HG03558 (cell line): ENCODE data around the gene PLA2G4B.

Experiments used
- ATAC-seq: cut with Tn5 transposase; IDR thresholded peaks from one replicate; pipeline ENCODE4 v1.9.1; 2021; ENCODE audit warnings: moderate number of reproducible peaks; ENCODE audit not compliant: unreplicated experiment; ENCODE audit errors: extremely low read depth

PLA2G4B gene

DNA sequence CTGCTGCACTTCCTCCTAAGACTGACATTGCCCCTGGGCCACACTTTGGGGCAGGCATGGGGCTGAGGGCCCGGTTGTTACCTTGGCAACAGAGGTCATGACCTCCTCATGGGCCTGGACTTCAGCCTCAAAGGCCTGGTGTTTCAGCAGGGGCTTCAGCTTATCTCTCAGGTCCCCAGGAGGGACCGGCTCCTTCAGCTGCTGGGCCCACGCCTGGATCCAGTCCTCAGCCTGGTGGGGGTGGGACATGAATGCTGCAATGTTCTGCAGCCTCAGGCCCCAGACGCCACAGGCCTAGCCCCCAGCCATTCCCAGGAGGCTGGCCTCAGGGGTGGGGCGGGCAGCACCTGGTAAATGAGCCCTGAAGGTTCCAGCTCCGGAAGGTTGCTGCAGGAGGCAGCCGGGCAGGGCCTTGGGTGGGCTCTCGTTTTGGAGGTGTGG lies 27.6 kb downstream of the PLA2G4B start:
- ATAC-seq = no peak

DNA sequence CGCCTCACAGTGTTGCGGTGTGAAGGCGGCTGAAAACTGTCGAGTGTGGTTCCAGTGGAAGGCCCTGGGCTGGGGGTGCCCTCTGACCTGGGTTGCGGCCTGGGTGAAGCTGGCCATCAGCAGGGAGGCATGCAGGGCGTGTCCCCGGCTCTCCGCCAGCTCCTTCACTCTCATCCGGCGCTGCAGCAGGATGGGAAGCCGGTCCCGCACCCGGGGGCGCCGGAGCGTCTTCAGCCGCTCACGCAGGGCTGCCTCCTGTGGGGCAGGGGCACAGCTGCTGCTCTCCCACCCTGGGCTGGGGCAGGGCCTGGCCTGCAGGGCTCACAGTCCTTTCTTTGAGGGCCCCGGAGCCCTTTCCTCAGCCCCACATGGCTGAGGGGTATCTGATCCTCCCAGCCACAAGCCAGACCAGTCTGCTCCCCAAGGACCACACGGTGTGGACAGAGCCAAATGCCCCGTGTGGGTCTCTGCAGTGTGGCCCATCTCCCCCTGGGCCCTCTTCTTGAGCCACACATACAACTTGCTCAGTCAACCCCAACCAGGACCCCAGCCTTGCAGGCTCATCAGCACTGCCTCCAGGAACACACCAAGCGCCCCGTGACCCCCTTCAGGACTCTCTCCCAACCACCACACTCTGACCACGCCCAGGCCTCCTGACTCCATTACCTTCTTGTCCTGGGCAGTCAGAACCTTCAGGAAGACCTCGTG lies 28.4 kb downstream of the PLA2G4B start:
- no peak for ATAC-seq

DNA sequence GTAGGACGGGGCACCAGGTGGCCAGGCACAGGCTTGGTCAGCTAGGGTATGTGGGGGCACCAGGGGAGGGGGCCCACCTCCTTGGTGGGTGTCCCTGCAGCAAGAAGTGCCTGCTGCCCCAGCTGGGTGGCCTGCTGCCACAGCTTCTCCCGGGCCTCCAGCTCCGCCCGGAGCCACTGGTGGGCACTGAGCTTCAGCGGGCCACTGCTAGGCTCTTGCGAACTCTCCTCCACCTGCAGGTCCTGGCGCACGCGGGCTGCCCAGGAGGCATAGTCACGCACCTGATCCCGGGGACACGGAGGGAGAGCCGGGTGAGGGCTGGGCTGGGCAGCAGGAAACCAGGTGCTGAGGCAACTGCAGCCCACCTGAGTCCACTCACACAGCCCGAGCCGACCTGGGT lies 29.7 kb downstream of the PLA2G4B start:
- no peak for ATAC-seq

DNA sequence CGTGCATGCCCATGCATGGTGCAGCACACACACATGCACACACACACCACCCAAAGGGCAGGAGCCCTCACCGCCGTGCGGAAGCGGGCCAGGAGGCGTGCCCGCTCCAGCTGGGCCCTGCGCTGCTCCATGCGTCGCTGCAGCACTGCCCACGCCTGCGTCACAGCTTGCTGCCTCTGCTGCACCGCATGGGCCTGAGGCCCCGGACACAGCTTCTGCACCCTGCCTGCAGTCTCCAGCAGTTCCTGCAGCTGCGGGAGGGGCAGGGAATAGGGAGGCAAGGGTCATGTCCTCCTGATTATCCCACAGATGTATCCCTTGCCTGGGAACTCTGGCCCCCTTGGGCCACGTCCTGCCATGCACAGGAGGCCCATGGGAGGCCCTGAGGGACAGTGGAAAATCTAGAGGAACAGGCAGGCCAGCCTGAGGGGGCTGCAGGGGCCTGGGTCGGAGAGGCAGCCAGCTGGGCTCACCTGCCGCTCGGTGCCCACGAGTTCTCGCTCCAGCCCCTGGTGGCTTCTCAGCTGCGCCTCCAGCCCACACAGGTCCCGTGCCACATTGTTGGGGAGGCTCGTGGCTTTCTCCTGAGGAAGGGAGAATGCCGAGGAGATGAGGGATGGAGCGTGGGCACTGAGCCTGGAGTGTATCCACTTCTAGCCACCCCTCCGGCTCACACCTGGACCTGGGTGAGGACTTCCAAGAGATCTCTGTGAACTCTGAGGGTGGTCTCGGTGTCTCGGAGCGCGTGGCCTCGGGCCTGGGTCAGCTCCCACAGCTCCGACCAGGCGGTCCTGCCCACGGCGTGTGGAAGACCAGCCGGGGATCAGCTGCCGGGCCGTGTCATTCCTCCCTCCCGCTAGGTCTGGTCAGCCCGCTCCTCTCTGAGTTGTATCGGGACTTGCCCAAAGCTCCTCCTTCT lies 31.4 kb downstream of the PLA2G4B start:
- no peak for ATAC-seq

DNA sequence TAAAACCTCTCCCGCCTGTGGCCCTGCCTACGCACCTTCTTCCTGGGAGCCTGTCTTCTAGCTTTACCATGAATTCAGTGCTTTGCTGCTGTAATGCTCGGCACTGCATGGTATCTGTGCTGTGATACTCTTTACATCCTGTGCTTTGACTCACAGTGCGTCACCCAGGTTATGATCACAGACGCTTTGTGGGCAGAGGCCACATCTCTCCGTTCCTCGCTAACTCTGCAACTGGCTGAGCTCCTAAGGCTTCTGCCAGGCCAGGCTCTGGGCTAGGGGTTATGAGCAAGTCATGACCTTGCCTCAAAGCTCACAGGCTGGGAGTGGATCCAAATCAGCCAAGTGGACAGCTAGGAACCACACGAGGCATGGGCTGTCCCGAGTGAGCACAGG lies 32.0 kb downstream of the PLA2G4B start:
- no peak for ATAC-seq

DNA sequence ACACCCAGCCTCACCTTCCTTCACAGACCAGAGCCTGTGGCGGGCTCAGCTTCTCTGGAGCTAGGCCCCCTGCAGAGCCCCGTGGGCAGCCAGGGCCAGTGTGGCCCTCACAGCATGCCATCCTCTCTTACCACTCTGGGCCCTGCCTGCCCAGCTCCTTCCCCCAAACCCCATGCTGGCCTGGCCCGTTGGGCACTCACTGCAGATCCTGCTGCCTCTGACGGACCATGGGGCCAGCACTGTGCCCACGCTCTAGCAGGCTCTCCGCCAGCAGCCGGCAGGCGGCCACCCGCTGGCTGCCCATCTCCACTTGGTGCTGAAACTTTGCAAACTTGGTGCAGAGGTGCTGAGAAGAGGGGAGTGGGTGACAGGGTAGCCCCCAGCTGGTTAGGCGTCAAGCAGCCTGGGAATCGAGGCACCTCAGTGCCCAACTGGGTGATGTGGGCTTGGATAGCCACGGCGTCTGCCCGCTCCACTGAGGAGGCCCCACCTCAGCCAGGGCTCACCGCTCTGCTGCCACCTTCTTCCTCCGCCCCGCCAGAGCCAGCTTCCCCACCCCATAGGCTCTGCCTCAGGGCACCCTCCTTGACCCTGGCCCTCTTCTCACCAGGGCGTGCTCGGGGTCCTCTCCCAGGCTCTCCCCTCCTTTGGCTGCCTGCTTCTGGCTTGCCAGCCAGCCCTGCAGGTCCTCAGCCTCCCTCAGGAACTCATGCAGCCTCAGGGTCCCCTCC lies 32.7 kb downstream of the PLA2G4B start:
- ATAC-seq = no peak

DNA sequence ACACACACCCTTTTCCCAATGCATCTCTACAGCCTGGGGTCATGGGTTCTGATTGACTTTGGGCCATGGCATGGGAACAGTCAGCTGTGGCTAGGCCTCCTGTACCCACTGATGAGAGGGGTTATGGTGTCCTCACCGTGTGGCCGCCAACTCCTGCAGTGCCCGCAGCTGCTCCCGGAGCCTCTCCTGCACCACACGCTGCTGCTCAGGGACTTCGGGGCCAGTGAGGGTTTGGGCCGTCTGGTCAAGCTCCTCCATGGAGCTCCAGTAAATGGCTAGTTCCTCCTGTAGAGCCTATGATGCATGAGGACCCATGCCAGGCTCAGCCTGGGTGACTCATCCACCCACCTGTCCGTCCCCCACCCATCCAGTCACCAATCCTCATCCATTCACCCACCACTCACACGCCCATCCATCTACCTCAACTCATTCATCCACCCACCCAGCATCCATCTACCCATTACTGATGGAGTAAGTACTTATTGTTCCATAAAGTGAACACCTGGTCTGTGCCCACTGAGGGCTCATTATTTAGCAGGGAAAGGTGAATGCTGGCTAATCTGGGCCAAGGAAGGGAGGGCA lies 33.6 kb downstream of the PLA2G4B start:
- ATAC-seq = no peak

DNA sequence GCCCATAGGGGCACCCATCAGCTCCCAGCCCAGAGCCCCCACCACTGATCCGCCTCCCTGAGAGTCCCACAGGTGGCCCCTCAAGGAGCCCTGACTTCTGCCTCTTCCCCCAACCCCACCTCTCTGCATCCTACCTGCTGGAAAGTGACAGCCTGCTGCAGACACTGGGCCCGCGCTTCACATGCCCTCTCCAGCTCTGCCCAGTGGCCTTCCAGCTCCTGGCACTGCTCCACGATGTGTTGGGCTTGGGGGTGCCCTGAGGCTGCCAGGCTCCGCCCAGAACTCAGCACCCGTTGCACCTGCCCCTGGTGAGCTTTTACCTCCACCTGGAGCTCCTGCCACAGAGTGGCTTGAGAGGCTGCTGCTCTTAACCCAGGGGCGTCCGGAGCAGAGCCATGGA lies 35.1 kb downstream of the PLA2G4B start:
- no peak for ATAC-seq

DNA sequence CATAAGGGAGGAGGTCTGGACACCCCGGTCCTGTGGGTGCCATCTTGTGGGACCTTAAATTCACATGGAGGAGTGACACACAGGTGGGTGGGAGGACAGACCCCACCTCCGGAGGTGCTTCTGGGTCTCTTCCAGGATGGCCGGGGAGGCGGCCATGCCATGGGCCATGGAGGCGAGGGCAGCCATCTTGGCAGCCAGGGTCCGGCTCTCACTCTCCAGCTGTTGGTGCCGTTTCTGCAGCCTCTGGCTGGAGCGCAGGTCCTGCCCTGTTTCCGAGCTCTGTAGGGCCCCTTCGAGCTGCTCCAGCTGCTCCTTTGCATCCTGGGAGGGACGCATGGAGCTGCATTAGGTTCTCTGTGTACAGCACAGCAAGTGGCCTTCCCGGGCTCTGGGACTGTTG lies 36.1 kb downstream of the PLA2G4B start:
- ATAC-seq = no peak

DNA sequence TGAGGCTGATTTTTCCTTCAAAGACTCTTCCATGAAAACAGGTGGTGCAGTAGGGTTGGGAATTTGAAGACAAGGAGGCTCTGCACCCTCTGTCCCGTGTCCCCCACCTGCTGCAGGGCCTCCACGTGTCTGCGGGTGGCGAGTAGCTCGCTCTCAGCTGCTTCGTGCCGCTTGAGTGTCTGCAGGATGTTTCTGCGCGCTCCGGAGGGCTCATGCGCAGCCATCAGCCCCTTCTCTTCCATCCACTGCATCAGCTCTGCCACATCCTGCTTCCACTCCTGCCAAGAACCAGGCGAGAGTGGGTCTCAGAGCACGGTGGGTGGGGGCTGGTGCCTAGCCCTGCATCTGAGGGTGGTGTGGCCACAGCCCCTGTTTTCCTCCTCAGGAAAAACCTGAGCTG lies 37.4 kb downstream of the PLA2G4B start:
- no peak for ATAC-seq

DNA sequence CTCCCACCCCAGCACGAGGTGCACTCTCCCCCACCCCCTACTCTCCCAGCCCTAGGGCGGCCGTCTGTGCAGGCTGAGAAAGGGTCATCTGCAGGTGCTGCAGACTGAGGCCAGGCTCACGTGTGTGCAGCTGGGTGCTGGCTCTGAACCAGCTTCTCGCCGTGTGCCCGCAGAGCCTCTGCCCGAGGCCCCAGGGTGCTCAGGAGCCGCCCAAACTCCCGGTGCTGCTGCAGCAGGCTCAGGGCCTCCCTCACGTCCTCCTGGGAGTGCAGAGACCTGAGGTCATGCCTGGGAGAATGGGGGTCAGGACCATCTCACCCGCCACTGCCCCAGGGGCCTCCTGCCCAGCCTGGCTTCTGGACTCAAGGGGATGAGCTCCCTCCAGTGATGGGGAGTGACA lies 38.0 kb downstream of the PLA2G4B start:
- no peak for ATAC-seq

DNA sequence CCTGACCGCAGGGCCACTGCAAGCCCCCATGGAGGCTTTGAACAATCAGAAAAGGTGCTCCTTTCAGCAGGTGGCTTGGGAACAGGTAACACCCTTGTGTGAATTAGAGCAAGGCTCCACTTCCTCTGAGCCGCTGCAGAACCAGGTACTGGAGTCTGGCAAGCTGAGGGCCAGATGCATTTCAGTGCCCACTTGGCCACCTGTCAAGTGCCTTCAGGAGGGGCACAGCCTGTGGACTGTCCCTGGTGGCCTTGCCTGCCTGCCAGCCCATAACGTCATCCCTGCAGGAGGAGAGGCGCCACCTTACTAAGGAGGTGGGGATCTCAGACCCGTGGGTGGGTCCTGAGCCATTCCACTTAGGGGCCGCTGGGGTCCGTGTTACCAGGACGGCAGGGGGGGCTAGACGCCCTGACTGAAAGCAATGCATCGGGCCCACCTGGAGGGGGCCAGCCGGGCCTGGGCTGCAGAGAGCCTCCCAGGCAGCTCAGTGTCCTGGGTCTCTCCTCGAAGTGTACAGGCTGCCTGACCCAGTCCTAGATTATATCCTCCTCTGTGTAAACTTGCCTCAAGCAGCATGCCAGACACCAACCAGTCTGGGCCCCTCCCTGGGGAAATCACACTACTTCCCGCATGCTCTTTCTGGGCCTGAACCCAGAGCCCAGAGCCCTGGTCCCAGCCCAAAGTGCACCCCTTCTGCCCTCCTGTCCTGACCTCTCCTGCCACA lies 39.1 kb downstream of the PLA2G4B start:
- no peak for ATAC-seq

DNA sequence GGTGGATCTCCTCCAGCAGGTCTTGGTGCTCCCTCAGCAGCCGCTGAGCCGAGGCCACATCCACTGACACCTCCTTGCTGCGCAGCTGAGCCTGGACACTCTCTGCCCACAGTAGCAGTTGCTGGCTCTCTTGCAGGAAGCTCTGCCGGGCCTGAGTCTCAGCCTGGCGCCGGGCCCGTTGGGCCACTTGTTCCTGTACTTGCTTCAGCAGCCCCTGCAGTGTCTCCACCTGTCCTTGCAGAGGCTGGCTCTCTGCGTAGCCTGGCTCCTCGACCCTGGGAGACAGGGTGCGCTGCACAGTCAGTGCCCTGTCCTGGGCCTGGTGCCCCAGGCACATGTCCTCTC lies 39.7 kb downstream of the PLA2G4B start:
- ATAC-seq = no peak

DNA sequence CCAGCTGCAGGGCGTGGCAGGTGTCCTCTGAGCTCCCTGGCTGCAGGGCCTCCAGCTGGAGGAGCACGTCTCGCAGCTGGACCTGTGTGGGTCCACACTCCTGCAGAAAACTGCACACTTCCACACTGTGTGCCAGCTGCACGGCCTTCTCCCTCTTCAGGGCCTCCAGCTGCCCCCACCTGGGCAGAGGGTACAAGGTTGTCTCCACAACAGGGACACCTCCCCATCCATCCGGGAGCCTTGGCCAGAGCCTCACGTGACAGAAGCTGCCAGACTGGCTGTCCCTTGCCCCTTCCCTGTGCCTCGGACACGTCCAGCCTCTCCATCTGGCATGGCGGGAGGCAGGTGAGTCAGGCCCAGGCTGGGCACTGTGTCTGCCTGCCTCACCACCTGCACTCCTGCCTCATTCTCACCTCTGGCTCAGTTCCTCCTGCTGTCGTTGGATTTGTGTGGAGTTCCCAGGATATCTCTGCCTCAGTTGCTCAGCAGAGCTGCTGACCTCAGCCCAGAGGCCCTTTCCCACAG lies 40.7 kb downstream of the PLA2G4B start:
- no peak for ATAC-seq

DNA sequence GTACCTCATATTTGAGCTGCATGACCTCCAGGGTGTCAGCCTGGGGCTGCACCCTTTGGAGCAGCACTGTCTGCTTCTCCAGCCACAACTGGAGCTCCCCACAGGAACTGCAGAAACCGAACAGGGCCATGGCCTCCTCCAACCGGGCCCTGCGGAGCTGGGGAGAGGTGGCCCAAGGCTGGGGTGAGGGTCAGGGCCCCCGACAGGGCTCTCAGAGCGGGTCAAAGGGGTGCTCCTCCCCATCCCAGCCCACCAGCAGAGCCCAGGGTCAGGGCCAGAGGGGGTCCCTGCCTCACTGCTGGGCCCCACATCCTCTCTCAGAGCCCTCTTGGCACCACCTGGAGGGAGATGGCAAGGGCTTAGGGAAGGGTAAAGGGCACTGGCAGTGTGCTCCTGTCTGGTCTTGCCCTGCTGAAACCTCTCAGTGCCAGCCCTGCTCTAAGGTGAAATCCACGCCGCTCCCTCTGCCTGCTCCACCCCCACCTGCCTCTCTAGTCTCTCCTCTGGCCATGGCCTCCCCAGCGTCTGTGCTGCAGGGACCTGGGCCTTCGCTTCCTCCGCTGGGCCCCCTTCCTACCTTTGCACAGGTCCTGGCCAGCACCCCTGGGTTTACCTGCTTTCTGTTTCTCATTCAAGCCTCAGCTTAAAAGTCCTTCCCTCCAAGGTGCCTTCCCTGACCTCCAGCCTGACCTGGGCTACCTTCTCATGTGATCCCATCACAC lies 41.7 kb downstream of the PLA2G4B start:
- ATAC-seq = no peak

DNA sequence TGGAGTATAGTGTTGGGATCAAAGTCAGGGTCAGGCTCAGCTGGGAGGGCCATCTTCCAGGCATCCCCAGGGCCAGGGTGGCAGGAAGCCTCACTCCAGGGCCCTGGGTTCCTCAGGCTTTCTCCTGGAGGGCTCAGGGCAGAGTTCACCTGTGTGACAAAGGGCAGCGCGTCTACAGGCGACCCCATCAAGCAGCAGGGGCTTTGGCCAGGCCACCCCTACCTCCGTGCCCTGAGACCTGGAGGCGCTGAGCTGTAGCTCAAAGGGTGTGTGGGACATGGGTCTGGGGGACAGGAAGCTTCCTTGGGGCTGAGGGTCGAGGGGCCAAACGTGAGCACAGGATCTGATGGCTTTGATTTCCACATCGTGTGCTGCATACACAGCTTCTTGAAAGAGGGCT lies 42.4 kb downstream of the PLA2G4B start:
- no peak for ATAC-seq

DNA sequence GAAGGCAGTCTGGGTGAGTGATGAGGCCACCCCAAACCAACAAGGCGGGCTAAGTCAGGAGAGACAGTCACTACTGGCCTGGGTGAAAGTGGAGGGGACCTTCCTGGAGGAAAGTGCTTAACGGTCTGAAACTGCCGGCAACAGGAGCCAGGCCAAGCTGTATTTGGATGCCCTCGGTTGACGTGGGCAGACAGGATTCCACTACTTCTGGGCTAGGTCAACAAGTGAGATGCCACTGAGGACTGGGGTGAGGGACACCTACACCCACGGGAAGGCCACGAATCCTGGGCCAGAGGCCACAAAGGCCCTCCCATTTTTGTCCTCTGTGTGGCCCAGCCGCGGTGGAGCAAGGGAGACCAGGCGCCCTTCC lies 42.9 kb downstream of the PLA2G4B start:
- ATAC-seq = no peak

DNA sequence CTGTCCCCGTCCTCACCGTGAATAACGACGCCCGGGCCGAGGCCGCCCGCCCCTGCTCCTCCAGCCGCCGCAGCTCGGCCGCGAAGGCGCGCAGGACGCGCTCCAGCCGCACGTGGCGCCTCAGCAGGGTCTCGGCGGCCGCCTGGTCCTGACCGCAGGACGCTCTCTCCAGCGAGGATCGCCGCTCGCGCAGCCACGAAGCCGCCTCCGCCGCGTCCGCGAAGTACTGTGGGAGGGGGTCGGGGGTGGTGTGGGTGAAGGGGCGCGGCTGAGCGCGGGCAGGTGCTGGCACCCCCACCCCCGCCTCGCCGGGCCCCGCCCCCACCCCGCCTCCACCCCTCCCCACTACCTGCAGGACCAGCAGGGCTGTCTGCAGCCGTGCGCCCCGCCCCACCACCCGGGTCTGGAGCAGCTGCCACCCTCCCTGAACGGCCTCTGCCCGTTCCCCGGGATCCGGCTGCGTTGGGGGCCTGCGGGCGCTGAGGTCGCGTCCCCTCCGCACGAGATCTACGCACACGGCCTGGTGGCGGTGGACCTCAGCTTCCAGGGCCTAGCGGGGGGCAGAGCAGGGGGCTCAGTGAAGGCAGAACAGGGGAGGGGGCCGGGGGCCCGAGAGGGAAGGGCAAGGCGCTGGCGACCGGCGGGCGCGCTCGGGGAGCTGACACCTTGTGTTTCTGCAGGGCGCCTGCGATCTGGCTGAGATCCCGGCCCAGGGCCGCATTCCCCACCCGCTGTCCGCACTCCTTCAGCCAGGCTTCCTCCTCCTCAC lies 43.5 kb downstream of the PLA2G4B start:
- ATAC-seq = no peak
